ENCODE data around the gene RAF1. TPM values are rescaled to one million over a fixed set of nuclear protein-coding genes. Genes with fewer than 3 reads are reported as not detected.

The RAF1 gene
- total and polyA plus RNA-seq, 2 of the 13 experiments (the other 11 are each of a cell fraction or from before 2014, with no cell fraction given) = 72.2 to 91.4 TPM

- TF ChIP-seq, protein P1, sequence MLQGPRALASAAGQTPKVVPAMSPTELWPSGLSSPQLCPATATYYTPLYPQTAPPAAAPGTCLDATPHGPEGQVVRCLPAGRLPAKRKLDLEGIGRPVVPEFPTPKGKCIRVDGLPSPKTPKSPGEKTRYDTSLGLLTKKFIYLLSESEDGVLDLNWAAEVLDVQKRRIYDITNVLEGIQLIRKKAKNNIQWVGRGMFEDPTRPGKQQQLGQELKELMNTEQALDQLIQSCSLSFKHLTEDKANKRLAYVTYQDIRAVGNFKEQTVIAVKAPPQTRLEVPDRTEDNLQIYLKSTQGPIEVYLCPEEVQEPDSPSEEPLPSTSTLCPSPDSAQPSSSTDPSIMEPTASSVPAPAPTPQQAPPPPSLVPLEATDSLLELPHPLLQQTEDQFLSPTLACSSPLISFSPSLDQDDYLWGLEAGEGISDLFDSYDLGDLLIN (CRISPR knock-in tag; IDR thresholded peaks at IDR 0.05; ENCODE audit: borderline replicate concordance) = no peak
- no peak for TF ChIP-seq CBX2 (IDR thresholded peaks at IDR 0.05; ENCODE audit: low read depth, low read length)
- TF ChIP-seq CBX2 (CRISPR knock-in tag; IDR thresholded peaks at IDR 0.05; ENCODE audit: low read depth) = no peak
- TF ChIP-seq ZNF30 (CRISPR knock-in tag; IDR thresholded peaks at IDR 0.05) = no peak
These were observed 48.7 kb downstream of the RAF1 start (continued) for GRCh38 chr3:12615266-12615665.

- H4K20me1 ChIP-seq (ENCODE audit: insufficient read depth, low read length) = peaks cover 3% of the 10 kb centered on the region; the same call in 1 of the 2 replicates
- H3K9ac ChIP-seq (ENCODE audit: insufficient read depth, low read depth, low read length) = no peak overlapping the region
- no peak overlapping the region for H3K4me2 ChIP-seq (ENCODE audit: low read depth, low read length)
- no peaks in the 10 kb centered on the region for H3K27me3 ChIP-seq (ENCODE audit: control insufficient read depth in 1 of 2, insufficient read depth in 2 of 2, low read length in 2 of 2)
- no peak for ATAC-seq
- no peak for DNase-seq (ENCODE audit: low spot score)
- H3K79me2 ChIP-seq (ENCODE audit: insufficient read depth, low read length) = peaks cover 18% of the 10 kb centered on the region
- H2AFZ ChIP-seq (ENCODE audit: low read length) = no peak overlapping the region
- H3K27ac ChIP-seq (ENCODE audit: extremely low read length, insufficient read depth, low read length) = no peak overlapping the region
- no peak for FAIRE-seq
- BruUV-seq (replicated peaks) = no TSS peak
- no peak overlapping the region for H3K4me3 ChIP-seq (replicated peaks in 1 of 3; ENCODE audit: insufficient read depth in 1 of 3, low read depth in 2 of 3, low read length in 3 of 3)
- intact Hi-C loops (cut with micrococcal nuclease; ENCODE audit: unreplicated experiment) = no loop called here
- in situ Hi-C loops (cut with HindIII; ENCODE audit: extremely low pct_ligation_motif_present, low pct_unique_long_range_greater_than_20kb) = no loop called here
- H3K9me3 ChIP-seq (ENCODE audit: low read length) = no peaks in the 10 kb centered on the region
- peaks cover 11 to 74% of the 10 kb centered on the region in 2 experiments for H3K36me3 ChIP-seq (replicated peaks in 1 of 2; ENCODE audit: control insufficient read depth in 1 of 2, insufficient read depth in 2 of 2, low read length in 2 of 2)
- POLR2A ChIA-PET = no interaction called here
- no peaks in the 10 kb centered on the region for H3K4me1 ChIP-seq (ENCODE audit: insufficient read depth, low read length)
- TF ChIP-seq ZNF569 (CRISPR knock-in tag; IDR thresholded peaks at IDR 0.05; ENCODE audit: borderline replicate concordance) (no peak), SP2 (CRISPR knock-in tag; IDR thresholded peaks at IDR 0.05) (no peak), NCOR1 (IDR thresholded peaks at IDR 0.05; ENCODE audit: borderline replicate concordance, low read length) (no peak), GMEB1 (CRISPR knock-in tag; IDR thresholded peaks at IDR 0.05; ENCODE audit: borderline replicate concordance) (no peak), MATR3 (CRISPR knock-in tag; IDR thresholded peaks at IDR 0.05) (no peak)
- CTCF ChIA-PET (ENCODE audit: low intra/inter-chr PET ratio, low total read pairs) = no interaction called here
- 97% methylated on average over 4 of the region's 4 CpGs for WGBS (ENCODE audit: low lambda C conversion rate)
These were observed 50.7 kb downstream of the RAF1 start for GRCh38 chr3:12613250-12613649.
